Kidney epithelial cell (primary cell): ENCODE results near the gene IQCE. TPM values are rescaled to one million over a fixed set of nuclear protein-coding genes. Genes with fewer than 3 reads are reported as not detected.

Source experiments
- DNase-seq: peaks from one replicate; pipeline ENCODE4 v3.0.0-alpha.2; 2010; ENCODE audit warnings: low read depth
- H3K27me3 ChIP-seq: 2 replicates; pipeline ENCODE4 v1.6.0; 2011; ENCODE audit warnings: low read length; ENCODE audit not compliant: control insufficient read depth, insufficient read depth
- H3K36me3 ChIP-seq: 2 replicates; pipeline ENCODE4 v1.5.1; 2011; ENCODE audit warnings: low read length; ENCODE audit not compliant: control insufficient read depth, insufficient read depth
- H3K4me3 ChIP-seq: 2 replicates; pipeline ENCODE4 v1.5.1; 2011; ENCODE audit warnings: low read depth, mild to moderate bottlenecking, control low read depth, low read length
- total RNA-seq: library from RNA; depleted of rRNA; stranded (reverse); fragments of >200 nt; gene quantifications from 2 replicates; pipeline ENCODE4 v1.2.3, GENCODE V29; 2015
- TF ChIP-seq, protein P1 (sequence below): IDR thresholded peaks from 2 replicates; pipeline ENCODE4 v1.5.1; 2011; ENCODE audit warnings: mild to moderate bottlenecking, moderate library complexity, low read length, control low read depth, inconsistent platforms; ENCODE audit not compliant: insufficient read depth, poor library complexity, severe bottlenecking

IQCE gene
- total RNA-seq, 1 donor from 2014 or later, result 18.0 TPM

DNA sequence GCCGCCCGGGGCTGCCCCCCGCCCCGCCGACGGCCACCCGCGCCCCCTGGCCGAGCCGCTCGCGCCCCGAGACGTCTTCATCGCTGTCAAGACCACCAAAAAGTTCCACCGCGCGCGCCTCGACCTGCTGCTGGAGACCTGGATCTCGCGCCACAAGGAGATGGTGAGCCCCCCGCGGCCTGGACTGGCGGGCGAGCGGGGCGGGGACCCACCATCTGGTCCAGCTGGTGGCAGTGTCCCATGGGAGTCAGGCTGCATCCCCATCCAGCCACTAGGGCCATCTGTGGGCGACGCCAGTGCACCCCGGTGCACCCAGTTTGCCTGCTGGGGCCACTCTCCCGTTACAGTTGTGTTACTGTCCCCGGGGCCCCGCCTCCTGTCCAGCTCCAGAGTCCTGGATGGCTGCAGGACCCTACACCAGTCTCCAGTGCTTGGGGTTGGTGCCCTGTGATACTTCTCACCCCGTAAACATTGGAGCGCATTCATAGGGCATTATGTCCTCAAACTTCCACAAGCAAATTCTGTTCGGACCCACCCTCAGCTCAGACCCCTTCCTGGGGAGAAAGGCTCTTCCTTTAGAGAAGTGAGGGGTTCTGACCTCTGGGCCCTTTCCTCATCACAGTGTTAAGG lies 38.5 kb upstream of the IQCE start:
- Histone ChIP-seq H3K4me3 (peak overlapping the region; percentile 71), H3K36me3 (no peaks in the 10 kb centered on the region), H3K27me3 (no peaks in the 10 kb centered on the region)
- TF ChIP-seq, protein P1, sequence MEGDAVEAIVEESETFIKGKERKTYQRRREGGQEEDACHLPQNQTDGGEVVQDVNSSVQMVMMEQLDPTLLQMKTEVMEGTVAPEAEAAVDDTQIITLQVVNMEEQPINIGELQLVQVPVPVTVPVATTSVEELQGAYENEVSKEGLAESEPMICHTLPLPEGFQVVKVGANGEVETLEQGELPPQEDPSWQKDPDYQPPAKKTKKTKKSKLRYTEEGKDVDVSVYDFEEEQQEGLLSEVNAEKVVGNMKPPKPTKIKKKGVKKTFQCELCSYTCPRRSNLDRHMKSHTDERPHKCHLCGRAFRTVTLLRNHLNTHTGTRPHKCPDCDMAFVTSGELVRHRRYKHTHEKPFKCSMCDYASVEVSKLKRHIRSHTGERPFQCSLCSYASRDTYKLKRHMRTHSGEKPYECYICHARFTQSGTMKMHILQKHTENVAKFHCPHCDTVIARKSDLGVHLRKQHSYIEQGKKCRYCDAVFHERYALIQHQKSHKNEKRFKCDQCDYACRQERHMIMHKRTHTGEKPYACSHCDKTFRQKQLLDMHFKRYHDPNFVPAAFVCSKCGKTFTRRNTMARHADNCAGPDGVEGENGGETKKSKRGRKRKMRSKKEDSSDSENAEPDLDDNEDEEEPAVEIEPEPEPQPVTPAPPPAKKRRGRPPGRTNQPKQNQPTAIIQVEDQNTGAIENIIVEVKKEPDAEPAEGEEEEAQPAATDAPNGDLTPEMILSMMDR, result peak; percentile 22
- DNase-seq, result no peak

DNA sequence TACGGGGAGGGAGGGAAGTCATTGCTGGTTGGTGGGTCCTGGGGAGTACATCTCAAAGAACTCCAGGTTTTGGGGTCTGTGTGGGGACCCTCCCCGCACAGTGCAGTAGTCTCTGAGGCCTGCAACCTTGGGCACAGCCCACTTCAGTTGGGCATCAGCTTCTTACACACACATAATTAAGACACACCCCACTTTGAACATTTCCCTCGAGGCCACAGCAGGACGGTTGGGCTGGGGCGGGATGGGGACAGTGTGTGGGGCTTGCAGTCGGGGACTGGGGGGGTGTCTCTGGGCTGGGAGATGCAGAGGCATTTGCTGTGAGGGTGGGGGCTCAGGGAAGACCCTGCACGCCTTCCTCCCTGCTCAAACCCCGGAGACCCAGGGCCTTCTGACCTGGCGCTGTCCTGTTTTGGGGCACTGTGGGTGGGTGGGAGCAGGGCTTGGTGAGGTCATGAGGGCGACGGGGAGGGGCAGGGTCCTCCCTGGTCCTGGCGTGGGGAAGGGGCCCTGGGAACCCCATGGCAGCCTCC lies 38.0 kb upstream of the IQCE start:
- Histone ChIP-seq H3K4me3 (peak overlapping the region; percentile 71), H3K27me3 (no peaks in the 10 kb centered on the region), H3K36me3 (no peaks in the 10 kb centered on the region)
- no peak for DNase-seq
- TF ChIP-seq, protein P1, result no peak

DNA sequence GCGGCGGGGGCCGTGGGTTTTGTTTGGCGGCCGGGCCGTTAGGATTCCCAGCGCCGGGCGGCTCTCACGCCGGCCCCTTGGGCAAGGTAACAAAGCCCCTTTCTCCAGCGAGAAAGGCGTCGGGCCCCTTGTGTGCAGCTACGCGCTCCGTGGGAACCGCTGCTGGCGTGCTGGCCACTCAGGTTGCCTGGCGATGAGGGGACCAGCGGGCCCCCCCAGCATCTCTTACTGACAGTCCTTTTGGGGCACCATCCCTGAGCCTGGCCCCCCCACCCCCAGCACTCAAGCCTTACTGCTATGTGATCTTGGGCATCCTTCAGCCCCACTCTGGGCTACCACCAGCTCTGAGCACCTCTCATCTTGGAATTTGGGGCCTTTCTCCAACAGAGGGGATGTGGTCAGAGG lies 37.4 kb upstream of the IQCE start:
- Histone ChIP-seq H3K4me3 (peak overlapping the region; percentile 71), H3K36me3 (no peaks in the 10 kb centered on the region), H3K27me3 (no peaks in the 10 kb centered on the region)
- TF ChIP-seq, protein P1, result no peak
- no peak for DNase-seq

DNA sequence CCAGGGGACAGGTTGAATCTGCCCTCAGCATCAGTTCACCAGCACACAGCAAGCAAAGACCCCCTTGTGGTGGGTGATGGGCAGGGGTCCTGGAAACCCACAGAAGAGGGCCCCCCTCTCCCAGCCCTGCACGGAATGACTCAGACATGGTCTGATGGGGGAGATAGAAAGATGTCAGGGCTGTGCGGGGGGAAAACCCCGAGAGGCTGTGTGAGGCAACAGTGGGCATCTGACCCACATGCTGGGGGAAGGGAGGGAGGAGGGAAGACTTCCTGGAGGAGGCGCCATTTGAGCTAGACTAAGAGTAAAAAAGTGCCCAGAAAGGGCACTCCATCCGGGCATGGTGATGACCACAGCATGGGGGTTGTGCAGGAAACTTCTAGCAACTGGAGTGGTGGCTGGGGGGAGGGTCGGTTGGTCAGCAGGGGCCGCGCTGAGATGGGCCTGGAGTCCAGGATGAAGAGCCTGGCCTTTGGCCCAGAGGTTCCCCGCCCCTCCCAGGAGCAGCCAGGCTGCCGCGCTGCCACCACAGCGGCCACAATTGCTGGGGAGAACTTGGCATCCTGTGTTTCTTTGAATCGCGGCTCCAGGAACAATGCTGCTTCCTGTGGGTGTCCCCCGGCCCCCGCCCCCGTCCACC lies 36.7 kb upstream of the IQCE start:
- Histone ChIP-seq H3K36me3 (no peaks in the 10 kb centered on the region), H3K27me3 (no peaks in the 10 kb centered on the region), H3K4me3 (peak overlapping the region; percentile 71)
- TF ChIP-seq, protein P1, result no peak
- no peak for DNase-seq

DNA sequence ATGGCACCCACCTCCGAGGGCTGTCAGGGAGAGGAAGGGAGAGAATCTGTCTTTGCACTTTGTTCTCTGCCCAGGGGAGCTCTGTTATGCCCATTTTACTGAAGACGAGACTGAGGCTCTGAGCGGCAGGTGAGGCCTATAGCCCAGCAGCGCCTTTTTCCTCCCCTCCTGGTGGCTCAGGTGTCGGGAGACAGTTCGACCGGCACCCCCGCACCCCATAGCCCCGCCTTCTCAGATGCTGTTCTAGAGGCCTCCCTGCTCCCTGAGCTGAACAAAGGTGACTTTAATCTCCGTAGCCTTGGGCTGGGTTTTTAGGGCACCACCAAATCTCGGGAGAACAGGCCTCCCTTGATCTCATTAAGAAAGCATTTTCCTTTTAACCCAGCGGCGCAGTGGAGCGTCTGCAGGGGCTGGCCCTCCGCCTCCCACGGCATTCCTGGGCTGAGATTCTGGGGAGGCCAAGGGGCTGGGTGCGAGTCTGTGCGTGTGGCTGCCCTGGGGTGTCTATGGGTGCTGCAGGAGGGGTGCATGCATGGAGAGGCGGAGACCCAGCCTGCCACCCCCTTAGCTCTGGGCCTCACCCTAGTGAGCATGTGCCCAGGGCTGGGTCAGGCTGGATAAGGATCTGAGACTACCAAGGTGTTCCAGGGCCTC lies 35.9 kb upstream of the IQCE start:
- TF ChIP-seq, protein P1, result no peak
- no peaks in the 10 kb centered on the region for H3K27me3 ChIP-seq
- H3K36me3 ChIP-seq, result no peaks in the 10 kb centered on the region
- DNase-seq, result no peak
- H3K4me3 ChIP-seq, result peak overlapping the region; percentile 71
